Stimulated activated CD4-positive, alpha-beta T cell treated with anti-CD3 and anti-CD28 coated beads, Interleukin-12 subunit alpha, Interleukin-12 subunit beta, amount 100 ng/mL, for 24 hours (primary cell): ENCODE measurements around the gene B3GALT5.

Source experiments
- DNase-seq, 2 experiments: peaks; one replicate each; pipeline ENCODE4 v3.0.0-alpha.2; 2020; ENCODE audit warnings: low read depth in 2 of 2

Gene B3GALT5

DNA sequence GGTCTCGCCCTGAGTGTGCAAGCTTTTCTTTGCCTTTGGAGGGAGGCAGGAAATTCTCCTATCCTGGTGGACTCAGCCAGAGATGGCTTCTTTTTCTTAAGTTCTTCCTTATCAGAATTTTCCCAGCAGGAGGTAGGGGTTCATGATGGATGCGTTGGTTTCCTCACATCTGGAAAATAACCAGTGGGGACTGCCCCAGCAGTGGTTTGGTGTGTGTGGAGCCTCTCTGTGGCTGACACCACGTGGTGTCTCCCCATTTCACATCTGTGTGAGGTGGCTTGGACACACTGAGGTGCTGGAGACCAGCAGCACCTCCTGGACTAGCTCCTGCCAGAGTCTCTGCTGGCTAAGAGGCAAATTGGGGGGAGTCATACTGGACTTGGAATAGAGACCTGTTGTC lies 32.6 kb downstream of the B3GALT5 start:
- DNase-seq, result no peak

- DNase-seq, result no peak
Measured at GRCh38 chr21:39647476-39647875, 34.7 kb downstream of the B3GALT5 start.

- DNase-seq, result no peak
Measured at GRCh38 chr21:39648879-39649278, 36.1 kb downstream of the B3GALT5 start.

- no peak for DNase-seq
Measured at GRCh38 chr21:39649526-39649925, 36.8 kb downstream of the B3GALT5 start.

DNA sequence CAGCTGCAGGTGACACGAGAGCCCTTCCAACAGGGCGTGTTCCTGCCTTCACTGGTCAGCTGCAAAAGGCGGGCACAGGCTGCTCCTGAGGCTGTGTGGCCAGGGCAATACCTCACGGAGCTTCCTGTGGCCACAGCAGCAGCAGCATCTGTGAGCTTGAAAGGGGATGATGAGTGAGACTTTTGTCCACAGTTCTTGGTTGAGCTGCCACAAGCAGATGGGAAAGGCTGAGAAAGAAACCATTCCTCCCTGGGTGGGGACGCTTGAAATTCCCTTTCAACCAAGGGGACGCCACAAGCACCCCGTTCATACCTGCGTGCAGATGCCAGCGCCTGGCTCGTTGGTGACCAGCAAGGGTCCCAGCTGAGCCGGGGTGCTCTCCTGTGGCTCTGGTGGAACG lies 37.6 kb downstream of the B3GALT5 start:
- no peak for DNase-seq

DNA sequence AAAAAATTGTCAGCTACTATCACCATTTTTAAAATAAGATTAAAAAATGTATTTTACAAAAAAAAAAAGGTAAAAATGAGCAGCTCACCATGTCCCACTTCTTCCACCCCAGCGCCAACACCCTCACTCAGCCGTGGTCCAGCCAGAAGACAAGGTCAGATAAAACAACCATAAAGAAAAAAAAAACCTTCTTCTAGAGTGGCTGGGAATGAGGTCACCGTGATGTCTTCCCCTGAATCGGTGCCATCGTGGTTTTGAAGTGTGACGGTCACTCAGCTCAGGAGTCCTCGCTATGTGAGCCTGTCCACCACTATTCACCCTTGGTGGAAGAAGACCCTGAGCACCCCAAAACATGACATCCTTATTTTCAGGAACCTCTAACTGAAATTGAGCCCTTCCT lies 38.1 kb downstream of the B3GALT5 start:
- no peak for DNase-seq

DNA sequence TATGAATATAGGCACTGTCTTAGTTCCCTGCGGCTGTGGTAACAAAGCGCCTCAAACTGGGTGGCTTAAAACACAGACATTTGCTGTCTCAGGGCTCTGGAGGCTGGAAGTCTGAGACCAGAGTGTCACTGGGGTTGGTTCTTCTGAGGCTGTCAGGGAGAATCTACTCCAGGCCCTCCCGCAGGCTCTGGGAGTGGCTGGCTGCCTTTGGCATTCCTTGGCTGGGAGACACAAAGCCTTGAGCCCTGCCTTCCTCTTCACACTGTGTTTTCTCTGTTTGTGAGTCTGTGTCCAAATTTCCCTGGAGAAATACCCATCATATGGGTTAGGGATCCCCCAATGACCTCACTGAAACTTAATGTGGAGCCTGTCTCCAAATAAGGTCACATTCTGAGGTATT lies 38.5 kb downstream of the B3GALT5 start:
- no peak for DNase-seq

- no peak for DNase-seq
Measured at GRCh38 chr21:39654951-39655350, 42.2 kb downstream of the B3GALT5 start.

DNA sequence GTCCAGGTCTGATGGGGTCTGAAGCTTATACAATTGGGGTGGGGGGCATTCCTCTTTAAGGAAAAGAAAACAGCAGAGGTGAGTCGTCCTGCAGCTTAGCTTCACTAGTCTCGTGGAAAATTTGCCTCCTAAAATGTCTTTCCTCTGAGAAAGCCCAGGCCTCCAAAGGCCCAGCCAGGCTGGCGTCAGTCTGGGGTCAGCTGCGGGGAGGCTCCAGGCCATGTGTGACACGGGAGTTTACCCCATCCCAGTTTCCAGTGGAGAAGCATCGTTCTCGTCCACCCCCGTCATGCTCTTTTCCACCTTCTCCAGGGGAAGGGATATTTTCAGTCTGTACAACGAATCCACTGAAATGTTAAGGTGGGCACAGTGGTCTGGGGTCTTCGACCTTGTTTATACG lies 42.8 kb downstream of the B3GALT5 start:
- no peak for DNase-seq

- no peak for DNase-seq
Measured at GRCh38 chr21:39656209-39656608, 43.5 kb downstream of the B3GALT5 start.

- DNase-seq, result no peak
Measured at GRCh38 chr21:39657091-39657689, 44.5 kb downstream of the B3GALT5 start.

DNA sequence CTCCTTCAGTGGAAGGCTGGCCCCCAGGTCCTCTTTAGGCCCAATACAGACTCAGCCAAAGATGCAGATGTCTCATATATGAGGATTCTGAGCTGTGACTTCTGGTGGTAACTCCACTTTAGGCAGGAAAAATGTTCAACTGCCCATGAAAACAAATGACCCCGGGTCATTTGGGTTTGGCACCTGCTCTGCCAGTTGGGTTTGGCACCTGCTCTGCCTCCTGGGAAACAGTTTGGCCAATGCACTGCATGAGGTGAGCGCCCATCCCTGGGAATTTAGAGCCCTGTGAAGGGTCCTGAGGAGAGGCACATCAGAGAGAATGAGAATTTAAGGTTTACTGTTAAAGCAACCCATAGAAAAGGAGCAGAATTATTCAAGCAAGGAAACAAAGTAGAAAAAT lies 45.3 kb downstream of the B3GALT5 start:
- DNase-seq, result no peak

GRCh38 chr21:39659070-39659815 lies 46.5 kb downstream of the B3GALT5 start:
- no peak for DNase-seq

DNA sequence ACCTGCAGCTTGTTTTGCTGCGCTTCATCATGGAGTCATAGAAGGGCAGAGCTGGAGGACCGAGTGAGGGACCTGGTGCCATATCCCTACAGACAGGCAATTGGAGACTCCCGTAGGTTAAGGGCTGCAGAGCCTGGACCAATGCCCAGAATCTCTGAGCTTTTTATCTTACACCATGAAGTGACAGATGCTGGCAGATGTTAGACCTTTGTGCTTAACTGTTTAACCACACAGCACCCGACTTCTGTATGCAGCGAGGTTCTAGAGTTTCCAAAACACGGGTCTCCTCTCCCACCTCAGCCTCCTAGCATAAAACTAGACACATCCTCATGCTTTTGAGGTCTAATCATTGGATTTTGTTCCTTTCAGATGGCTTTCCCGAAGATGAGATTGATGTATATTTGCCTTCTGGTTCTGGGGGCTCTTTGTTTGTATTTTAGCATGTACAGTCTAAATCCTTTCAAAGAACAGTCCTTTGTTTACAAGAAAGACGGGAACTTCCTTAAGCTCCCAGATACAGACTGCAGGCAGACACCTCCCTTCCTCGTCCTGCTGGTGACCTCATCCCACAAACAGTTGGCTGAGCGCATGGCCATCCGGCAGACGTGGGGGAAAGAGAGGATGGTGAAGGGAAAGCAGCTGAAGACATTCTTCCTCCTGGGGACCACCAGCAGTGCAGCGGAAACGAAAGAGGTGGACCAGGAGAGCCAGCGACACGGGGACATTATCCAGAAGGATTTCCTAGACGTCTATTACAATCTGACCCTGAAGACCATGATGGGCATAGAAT lies 47.6 kb downstream of the B3GALT5 start:
- DNase-seq, result no peak

DNA sequence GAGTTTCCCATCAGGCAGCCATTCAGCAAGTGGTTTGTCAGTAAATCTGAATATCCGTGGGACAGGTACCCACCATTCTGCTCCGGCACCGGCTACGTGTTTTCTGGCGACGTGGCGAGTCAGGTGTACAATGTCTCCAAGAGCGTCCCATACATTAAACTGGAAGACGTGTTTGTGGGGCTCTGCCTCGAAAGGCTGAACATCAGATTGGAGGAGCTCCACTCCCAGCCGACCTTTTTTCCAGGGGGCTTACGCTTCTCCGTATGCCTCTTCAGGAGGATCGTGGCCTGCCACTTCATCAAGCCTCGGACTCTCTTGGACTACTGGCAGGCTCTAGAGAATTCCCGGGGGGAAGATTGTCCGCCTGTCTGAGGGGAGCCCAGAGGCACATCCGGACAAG lies 48.4 kb downstream of the B3GALT5 start:
- no peak for DNase-seq

DNA sequence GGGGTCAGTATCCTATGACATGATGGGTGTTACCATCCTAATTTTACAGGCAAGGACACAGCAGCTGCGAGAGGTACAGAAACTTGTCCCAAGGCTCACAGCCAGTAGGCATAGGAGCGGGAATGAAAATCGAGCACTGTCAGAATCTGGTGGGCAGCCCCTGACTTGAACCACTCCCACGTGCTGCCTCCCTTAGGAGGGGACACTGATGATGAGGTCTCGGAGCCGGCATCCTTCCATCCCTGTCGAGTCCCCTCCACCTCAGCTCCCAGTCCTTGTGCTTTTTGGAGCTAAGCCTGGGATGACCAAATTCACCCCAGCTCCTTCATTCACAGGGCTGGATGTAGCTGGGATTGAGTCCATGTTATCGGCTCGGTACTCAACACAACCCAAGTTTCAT lies 49.0 kb downstream of the B3GALT5 start:
- no peak for DNase-seq

- DNase-seq, result no peak
Measured at GRCh38 chr21:39662411-39662953, 49.7 kb downstream of the B3GALT5 start.

DNA sequence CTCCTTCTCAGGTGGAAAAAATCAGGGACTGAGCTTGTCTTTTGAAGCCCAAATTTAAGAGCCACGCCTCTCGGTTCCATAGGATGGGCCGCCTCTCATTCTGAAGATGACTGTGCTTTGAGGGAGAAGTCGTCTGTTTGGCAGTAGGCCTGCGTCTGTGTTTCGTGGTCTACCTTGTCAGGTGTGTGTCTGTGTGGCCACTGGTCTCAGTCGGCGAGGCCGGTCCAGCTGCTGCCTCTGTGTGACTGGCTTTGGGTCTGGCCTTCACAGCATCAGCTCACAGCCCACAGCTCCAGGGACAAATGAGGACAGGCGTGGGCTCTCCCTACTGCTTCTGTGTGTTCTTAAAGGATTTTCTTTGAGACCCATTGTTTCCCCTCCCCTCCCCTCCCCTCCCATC lies 50.3 kb downstream of the B3GALT5 start:
- DNase-seq, result no peak

GRCh38 chr21:39663742-39664492 lies 51.2 kb downstream of the B3GALT5 start:
- DNase-seq, result no peak

DNA sequence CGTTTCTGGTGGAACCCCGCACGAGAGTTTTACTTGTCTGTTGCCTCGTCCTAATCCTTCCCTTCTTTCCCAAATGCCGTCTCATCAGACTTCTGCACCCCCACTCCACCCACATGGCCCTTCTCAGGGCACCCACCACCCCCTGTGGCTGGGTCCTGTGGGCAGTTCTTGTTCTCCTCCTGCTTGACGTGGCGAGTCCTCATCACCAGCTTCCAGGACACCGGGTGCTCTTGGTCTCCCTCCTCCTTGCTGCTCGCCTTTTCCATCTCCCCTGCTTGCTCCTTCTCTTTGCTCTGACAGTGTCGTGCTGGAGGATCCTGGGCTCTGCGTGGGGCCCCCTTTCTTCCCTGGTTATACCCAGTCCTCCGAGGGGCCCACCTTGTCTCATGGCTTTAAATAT lies 51.8 kb downstream of the B3GALT5 start:
- no peak for DNase-seq

DNA sequence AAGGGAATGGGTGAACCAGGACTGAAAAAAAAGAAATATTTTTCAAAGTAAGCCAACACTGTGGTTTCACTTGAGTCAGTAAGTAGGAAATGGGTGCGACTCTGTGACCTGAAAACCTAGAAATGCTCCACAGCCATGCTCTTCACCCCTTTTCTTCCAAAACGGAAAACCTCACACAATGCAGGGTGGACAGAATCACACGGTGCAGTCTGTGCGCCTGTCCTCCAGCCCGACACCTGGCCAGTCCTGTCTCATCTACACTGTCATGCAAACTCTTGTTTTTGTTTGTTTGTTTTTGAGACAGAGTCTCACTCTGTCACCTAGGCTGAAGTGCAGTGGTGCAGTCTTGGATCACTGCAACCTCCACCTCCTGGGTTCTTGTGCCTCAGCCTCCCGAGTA lies 53.3 kb downstream of the B3GALT5 start:
- no peak for DNase-seq
